GM19438 (cell line): Measurements from ENCODE around the gene SETD7.

Experiments used
- ATAC-seq: cut with Tn5 transposase; IDR thresholded peaks from one replicate; pipeline ENCODE4 v1.9.1; 2021; ENCODE audit warnings: low read depth; ENCODE audit not compliant: unreplicated experiment

SETD7 gene

DNA sequence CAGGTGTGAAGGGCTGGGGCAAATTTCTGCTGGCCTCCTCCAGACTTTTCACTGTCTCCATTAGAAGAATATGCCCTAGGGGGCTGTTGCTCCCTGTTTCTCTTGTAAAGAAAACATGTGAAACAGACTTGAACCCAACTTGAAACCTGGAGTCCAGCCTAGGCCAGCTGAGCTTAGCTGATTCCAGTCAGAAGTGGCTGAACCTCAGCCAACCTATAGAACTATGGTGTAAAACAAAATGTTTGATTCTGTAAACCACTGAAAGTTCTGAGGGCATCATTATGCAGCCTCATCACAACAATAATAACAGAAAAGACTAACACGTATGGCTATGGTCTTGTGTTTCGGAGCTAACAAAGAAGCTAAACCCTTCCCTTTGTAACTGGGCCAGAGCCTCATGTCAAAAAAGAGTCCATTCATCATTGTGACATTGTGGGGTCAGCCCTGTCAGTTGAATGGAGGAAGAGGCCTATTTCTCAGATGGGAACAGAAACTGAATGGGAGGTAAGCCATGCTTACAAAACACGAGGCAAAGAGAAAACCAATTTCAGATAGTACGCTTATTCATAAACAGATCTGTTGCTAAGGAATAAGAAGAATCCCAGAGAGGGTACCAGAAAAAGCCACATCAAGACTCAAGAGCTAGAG lies 34.1 kb downstream of the SETD7 start:
- no peak for ATAC-seq

DNA sequence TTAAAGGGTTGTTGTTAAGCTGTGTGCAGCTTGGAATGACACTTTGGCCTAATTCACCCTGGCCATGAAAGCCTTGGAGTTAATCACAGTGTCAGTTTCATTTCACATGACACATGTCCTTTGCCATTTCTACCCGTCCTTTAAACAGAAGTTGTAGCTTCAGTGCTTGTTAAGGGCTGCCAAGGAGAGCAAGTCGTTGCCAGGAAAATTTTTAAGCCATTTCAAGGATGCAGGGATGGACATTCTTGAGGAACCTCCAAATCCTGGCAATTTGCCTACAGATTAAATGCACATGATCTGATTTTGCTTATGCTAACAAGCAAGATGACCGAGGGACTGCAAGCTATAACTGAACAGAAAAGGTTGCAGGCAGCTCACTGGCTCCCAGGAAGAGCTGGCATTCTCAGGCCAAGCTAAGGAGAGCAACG lies 40.5 kb downstream of the SETD7 start:
- ATAC-seq: no peak

DNA sequence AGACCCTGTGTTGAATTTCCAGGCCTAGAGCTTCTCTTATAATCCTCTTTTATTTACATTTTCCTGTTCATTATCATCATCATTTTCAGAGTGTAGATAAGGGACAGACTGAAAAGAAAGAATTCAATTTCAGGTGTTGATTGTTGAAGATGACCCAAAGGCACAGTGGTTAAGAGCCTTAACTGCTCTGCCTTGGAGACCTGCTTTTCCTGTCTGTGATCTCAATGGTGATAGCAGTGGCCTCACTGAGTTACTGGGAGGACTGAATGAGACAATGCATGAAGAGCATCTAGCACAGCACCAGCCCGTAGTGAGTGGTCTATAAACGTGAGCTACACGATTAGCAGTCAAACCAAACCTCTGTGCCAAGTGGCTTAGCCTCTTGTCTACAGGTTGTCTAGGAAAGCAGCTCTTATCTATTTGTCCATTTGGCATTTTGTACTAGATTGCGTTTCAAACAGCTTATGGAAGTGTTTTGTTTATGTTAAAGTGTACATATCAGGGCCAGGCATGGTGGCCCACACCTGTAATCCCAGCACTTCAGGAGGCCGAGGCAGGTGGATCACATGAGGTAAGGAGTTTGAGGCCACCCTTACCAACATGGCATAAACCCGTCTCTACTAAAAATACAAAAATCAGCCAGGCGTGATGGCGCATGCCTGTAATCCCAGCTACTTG lies 41.5 kb downstream of the SETD7 start:
- no peak for ATAC-seq

DNA sequence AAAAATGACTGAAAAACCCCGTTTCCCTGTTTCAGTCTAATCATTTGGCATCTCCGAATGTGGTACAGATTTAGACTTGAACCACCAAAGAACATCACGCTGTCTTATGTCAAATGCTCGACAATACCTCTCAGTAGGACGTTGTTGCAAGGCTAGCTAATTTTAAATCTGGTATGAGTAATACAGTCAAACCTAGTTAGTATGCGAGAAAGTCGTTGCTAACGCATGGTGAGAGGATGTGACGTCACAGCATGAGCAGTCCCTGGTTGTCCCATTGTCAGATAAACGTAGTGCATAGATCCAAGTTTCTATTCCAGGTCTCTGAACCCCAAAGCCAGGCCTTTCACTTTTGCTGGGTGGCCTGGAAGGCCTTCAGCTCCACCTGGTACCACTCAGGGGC lies 44.7 kb downstream of the SETD7 start:
- ATAC-seq: no peak

DNA sequence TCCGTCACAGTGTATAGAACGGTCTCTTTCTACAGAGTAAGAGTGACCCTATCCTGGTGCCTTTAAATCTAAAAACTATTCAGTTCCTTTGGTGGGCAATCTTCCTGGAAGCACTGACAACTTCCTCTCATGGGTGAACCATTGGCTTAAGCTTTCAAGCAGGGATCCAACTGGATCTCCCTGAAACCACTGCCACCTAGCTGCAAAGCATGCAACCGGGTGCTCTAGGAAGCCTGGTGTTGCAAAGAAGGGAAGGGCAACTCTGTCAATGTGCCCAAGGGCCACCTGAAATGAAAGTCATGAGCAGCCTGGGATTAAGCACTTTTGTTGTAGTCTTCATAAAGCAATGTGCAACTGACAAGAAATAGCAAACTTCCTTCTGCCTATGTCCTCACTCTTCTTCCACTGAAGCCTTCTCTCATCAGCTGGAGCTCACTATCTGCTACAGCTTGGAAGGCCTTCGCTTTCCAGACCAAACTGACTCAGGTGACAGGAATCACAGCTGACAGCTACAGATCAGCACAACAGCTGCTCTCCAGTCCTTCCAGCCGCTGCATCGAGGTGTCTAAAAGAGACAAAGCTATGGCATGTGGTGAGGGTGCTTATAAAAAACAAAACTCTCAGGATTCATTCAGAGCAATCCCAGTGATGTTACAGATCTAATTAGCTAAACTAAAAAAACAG lies 46.1 kb downstream of the SETD7 start:
- ATAC-seq: no peak

DNA sequence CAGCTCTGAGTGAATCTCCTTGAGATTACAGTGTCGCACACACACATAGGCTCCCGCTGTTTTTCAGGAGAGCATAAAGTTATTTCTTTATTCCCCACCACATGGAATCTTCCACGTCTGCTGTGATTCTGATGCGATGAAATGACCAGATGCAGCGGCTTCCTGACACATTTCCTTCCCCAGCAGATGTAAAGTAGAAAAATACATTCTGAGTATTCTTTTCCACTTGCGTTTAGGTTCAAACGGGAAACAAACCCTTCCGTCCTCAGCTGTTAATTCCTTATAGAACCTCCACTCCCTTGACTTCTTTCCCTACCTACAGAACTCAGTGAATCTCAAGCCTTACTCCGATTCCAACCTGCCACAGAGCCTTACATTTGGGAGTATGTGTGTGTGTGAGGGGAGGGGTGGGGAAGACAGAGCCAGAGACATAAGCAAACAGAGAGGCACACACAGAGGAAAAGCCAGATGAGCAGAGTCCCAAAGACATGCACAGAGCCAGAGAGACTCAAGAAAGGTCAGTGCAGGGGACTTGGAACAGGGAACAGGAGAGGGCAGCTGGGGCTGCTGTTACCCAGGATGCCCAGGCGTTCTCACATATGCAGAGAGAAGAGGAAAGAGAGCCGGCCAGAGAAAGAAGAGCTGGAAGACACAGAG lies 47.3 kb downstream of the SETD7 start:
- no peak for ATAC-seq

DNA sequence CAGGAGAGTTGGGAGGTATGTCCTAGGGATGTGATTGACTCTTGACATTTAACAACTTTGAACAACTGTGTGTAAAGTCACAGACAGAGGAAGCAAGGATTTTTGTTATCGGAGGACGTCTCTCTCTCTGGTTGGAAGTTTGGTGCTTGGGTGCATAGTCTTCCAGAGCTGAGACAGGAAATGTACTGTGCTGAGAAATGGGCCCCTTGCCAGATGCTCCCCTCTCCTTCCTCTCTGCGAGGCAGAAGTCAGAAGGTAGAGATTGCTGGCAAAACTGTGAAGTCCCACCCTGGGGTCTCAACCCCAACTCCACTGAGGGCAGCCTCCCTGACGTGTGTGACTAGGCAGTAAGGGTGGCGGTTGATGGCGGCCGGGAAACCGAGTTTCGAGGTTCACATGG lies 49.2 kb downstream of the SETD7 start:
- ATAC-seq: no peak

DNA sequence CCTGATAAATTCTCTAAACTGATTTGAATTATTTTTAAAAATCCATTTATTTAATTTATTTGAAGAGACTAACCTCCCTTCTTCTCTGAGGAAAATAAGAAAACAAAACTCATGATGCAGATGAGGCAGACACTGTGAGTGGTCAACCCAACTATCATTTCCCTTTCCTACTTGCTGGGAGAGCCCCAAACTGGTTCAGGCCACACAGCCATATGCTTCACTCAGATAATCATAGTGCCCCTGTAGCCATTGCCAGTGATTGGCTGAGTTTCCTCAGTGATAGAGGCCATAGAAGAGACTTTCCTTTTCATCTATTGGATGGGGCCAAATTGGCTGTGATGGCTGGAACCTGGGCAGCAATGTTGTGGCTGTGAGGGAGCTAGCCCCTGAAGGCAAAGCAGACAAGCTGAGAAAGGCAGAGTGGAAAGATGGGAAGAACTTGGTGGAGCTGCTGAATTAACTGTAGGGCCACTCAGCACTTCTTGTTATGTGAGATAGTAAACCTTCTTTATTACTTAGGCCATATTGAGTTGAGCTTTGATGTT lies 52.3 kb downstream of the SETD7 start:
- ATAC-seq: no peak

DNA sequence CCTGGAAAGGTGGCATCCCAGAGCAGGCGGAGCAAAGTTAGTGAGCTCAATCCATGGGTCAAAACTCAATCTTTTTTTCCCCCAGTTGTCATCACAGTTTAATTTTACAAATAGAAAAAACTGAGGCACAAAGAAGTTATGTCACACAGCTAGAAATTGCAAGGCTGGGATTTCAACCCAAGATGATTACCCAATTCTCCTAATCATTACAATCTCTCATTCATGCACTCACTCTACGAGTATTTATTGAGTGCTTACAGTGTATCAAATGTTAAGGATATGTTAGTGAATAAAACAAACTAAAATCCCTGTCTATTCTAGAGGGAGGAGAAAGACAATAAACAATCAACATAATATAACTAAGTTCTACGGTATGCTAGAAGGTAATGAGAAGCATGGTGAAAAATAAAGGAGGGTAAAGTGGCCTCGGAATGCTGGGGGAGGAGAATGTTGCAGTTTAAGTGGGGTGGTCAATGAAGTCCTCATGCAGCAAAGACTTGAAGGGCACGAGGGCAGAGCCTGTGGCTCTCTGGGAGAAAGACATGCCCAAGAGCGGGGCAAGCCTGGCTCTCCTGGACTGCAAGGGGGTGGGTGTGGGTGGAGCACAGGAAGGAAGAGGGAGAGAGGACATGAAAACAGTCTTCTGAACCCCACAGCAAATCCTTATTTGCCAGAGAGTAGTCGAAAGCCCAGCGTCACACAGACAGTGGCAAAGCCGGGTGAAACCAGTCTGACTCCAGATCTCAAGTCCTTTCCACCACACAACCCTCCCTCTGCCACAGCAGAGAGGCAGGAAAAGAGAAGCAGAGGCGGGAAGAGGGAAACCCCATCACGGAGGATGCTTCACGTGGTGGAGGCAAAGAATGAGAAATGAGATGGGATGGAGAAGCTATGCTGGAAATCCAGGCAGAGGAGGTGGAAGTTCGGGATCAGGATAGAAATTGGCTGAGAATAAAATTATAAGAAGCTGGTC lies 53.8 kb downstream of the SETD7 start:
- ATAC-seq: no peak

DNA sequence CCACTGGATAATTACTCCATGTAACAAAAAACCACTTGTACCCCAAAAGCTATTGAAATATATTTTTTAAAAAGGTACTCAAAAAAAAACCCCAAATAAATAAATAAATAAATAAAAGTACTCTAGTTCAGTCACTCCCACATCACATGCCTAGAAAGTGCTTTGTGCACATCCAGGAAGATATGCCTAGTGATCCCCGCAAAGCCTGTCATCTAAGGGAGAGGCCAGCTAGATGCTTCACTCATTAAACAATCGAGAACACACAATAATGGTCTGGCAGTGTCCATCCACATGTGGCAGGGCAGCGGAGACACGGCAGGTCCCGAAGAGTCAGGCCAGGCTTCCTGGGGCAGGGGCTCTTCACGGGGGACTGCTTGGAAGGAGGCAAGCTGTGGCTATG lies 54.5 kb downstream of the SETD7 start:
- no peak for ATAC-seq

DNA sequence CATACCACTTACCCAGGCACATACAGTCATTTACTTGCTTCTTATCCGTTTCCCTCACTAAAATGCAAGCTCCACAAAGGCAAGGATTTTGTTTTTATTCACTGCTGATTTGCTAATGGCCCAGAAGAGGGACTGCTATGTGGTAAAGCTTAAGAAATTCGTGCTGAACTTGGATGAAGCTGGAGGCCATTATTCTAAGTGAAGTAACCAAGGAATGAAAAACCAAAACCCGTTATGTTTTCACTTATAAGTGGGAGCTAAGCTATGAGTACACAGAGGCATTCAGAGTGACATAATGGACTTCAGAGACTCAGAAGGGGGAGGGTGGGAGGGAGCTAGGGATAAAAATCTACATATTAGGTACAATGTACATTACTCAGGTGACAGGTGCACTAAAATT lies 54.9 kb downstream of the SETD7 start:
- ATAC-seq: no peak

DNA sequence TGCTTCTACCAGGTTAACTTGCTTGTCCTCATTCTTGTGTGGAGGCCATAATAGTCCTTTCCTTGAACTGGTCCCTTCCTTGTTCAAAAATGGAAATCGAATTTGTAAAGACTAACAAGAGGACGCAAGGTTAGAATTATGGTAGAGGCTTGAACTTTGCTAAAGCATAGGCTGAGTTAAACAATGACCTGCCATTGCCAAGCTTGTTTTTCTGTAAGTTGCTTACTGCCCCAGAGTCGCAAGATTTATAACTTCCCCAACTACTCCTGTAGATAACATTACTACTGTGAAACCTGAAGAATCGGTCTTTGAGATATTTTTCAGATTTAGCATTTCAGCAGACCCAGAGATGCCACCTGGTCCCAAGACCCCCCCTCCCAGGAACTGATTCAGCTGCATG lies 56.8 kb downstream of the SETD7 start:
- no peak for ATAC-seq

DNA sequence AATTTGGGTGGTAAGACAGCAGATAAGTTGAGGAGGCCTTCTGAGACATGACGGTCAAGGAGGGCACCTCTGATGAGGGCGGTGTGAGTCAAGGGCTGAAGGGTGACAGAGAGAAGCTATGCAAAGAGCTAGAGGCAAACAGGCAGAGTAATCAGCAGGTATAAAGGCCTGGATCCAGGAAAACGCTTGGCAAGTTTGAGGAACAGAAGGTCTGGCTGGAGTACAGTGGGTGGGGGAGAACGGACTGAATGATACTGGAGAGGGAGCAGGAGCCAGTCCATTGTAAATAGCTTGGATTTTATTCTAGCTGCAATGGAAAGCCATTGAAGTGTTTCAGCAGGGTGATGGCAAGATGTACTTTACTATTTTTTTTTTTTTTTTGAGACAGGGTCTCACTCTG lies 62.8 kb downstream of the SETD7 start:
- ATAC-seq: no peak

DNA sequence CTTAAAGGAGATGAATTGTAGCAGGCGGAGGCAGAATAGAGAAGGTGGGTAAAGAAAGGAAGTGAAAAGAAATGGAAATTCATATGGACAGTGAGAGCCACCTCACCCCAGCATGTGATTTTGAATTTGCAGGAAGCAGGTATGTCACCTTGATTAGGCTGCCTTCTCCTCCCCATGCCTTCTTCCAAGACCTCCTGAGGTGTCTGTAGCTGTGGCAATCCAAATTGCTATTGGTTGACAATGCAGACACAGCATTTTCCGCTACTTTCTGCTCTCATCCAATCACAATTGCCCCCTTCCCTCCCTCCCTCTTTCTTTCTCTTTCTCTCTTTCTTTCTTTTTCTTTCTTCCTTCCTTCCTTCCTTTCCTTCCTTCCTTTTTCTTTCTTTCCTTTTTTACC lies 63.6 kb downstream of the SETD7 start:
- ATAC-seq: no peak

DNA sequence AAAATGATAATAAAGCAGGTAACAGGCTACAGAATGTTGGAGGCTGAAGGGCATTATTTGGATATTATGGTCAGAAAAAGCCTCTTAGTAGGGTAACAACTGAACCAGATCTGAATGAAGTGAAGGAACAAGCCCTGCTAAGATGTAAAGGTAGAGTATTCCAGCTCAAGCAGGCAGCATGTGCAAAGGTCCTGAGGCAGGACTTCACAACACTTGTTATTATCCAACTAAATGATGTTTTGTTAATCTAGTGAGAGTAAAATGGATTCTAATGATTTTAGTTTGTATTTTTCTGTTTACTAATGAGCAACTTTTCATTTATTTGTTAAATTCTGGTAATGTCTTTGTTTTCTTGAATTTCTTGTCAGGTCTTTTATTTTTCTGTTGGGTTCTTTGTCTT lies 66.4 kb downstream of the SETD7 start:
- ATAC-seq: no peak

DNA sequence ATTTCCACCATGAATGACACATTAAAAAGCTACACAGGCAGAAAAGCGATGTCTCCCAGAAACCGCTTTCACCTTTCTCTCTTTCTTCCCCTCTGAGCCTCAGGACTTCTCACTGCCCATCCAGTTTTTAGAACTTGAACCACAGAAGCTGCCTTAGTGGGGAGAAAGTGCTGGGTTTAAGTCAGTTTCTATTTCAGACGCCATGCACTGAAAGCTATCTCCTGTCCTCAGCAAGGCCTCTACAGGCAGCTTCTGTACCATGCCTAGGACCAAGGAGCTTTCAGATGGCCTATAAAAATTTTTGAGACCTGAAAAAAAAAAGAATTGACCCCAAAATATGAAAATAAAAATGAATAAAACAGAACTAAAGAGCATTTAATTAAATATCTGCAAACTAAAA lies 67.6 kb downstream of the SETD7 start:
- no peak for ATAC-seq

DNA sequence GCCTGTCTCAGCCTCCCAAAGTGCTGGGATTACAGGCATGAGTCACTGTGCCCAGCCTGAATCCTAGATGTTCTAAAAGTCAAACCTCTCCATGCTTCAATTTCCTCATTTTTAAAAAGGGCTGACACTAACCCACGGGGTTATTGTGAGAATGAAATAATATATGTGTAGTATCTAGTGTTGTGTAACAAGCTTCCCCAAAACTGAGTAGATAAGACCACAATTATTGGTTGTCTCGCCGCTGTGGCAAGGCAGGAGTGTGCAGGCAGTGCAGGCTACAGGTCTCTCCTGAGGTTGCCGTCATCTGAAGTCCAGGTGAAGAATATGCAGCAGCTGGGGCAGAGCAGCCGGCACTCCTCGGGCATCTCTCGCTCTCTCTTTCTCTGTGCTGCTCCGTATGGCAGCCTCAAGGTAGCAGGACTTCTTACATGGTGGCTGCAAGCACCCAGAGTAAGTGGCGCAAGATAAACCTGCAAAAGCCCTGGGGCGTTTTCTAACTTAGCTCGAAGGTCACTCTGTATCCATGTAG lies 71.2 kb downstream of the SETD7 start:
- ATAC-seq: no peak

DNA sequence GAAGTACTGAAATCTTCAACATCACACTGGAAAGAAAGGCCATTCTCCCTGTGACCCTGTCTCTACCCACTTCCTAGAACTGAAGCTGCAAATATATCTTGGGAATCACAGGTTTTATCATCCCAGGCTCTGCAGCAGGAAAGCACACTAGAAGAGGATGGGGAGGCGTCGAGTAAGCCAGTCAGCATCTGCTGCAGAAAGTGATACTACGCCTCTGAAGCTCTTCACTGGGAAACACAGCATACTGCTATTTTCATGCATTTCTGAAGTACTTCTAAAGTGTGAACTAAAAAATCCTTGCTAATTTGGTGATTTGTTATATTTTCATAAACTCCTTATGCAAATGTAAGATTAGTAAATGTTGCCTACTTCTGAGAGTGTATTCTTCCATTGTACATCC lies 73.0 kb downstream of the SETD7 start:
- no peak for ATAC-seq

DNA sequence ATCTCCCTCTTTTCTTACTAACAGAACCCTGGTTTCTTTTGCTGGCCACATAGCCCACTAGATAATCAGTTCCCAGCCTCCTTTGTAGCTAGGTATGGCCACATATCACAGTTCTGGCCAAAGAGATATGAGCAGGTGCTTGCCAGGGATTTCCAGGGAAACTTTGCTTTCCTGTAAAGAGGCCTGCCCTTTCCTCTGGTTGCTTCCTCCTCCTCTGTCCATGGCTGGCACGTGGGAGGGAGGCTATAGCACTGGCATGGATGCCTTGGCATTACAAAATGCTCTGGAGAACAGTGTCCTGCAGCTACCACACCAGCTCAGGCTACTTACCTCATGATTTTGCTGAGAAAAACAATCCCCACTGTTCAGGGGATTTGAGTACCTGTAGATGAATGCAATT lies 74.6 kb downstream of the SETD7 start:
- no peak for ATAC-seq

DNA sequence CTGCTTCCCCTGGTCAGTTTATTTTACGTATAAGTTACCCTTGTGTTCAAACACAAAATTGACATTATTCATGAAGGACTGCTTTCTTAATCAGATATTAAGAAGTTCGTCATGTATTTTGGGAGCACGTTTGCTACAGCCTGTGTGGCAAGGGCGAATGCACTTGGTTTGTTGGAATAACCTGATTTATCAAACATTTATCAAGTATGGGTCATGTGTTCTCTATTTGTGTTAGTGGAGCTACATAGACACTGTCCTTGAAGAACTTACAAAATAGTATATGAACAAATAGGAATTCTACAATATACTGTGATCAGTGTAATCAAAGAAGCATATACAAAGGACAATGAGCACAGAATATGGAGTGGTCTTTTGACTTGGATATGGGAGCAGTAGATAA lies 79.7 kb downstream of the SETD7 start:
- no peak for ATAC-seq
